Right lung (tissue), 10 donors: ENCODE measurements around the gene KRT28. TPM values are rescaled to one million over a fixed set of nuclear protein-coding genes. Genes with fewer than 3 reads are reported as not detected.
A peak's percentile ranks its signal among the peaks of the same experiment; 100 is the strongest.

Experiments
- DNase-seq, 2 donors: peaks; one replicate each; pipeline ENCODE4 v3.0.0-alpha.2; 2013
- long read RNA-seq, 8 donors: transcript quantifications; one replicate each; lab custom pipeline, GENCODE V29; 2026
- polyA plus RNA-seq, 5 donors: library from polyadenylated mRNA; unstranded; fragments of 120-200 nt; gene quantifications; one replicate each; pipeline versions ENCODE4 v1.2.1 to v1.2.3, GENCODE V29; 2013; ENCODE audit warnings: inconsistent platforms in 1 of 5, low replicate concordance in 1 of 5; ENCODE audit not compliant: insufficient read length in 5 of 5, insufficient read depth in 1 of 5

Gene KRT28
- not detected for polyA plus RNA-seq
- long read RNA-seq, donor 1: 0 reads
- long read RNA-seq, donor 2: 0 reads
- long read RNA-seq, donor 3: 0 reads
- long read RNA-seq, donor 4: 0 reads
- long read RNA-seq, donor 5: 0 reads
- long read RNA-seq, donor 6: 0 reads
- long read RNA-seq, donor 7: 0 reads
- long read RNA-seq, donor 8: 0 reads

DNA sequence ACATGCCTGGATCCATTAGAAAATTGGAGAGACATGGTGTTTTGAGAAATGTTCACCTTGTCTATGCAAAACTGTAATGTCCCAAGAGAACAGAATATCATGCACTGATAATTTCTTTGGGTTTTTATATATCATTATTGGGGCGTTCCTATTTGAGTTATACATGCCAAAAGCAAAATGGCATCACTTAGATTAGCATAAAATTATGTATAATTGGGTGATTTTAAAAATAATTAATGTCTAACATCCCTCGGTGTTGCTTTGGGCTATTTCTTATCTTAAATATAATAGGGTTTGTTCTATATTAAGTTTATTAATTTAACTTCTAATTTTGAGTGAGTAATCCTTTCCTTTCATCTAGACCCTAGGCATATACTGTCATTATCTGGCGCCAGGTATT lies at the start of gene KRT28:
TSS of gene KRT28 (minus strand) at position 101 of the 400 bp plus-strand sequence. CDS start at position 35, 66 bp downstream.
- no peak for DNase-seq

GRCh38 chr17:40848583-40849235 lies 49.0 kb upstream of the KRT28 start:
- no peak for DNase-seq

DNA sequence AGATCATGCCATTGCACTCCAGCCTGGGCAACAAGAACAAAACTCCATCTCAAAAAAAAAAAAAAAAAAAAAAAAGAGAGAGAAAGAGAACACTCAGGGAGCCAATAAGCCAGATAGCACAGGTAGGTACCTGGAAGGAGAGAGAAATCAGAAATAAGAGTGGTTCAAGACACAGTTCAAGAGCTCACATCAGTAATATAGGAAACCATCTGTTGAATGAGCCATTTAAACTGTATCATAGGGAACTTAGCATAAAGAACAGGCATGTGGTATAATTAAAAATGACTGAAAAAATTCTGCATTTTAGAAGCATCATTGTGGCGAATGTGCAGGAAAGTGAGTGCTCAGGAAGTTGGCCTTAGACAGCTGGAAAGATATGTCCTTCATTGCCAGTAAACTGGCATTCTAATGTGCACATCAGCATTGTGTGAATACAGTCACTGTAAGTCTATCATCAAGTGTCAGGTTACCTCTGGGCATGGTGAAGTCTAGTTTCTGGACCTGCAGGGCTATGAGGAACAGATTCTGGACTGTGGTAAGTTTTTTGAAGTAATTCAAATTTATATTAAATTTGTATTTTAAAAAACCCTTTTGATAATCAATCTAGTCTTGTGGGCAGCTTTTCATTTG lies 46.9 kb upstream of the KRT28 start:
- DNase-seq: no peak

DNA sequence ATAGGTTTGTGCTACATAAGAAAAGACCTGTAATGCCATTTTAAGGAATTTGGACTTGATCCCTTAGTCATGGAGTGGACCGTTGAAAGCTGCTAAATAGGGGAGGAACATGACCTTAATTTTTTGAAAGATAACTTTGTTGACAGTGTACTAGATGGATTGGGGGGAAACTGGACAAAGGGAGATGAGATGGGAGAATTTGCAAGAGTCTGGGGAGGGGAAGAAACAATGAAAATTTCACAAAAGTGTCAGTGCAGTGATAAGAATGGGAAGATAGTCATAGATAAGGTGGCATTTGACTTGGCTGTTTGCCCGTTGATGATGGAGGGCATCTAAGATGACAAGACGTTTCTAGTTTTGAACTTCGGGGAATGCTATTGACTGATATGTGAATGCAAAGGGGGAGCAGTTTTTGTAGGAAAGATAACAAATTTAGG lies 44.9 kb upstream of the KRT28 start:
- no peak for DNase-seq

- no peak for DNase-seq
Observed at GRCh38 chr17:40843242-40843641, 43.5 kb upstream of the KRT28 start.

GRCh38 chr17:40841246-40841645 lies 41.5 kb upstream of the KRT28 start:
- DNase-seq: no peak

DNA sequence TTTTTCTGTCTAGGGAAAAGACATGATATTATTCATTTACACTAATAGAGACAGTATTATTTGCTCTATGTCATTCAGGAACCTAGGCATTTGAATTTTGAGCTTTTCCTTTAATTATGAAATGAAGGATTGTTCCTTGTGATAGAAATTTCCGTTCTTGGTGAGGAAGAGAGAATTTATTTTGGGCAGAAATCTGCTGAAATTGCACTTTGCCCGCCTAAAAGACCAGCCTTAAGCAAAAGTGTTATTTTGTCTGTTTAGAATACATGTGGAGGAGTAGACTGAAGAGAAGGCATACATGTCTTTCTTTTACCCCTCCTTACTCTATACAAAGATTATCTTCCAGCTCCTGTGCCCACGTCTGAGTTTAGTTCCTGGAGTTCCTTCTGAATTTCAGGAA lies 39.4 kb upstream of the KRT28 start:
- no peak for DNase-seq

- no peak for DNase-seq
Observed at GRCh38 chr17:40836020-40836419, 36.3 kb upstream of the KRT28 start.

GRCh38 chr17:40833882-40834281 lies 34.1 kb upstream of the KRT28 start:
- no peak for DNase-seq

GRCh38 chr17:40832840-40833239 lies 33.1 kb upstream of the KRT28 start:
- DNase-seq: no peak

DNA sequence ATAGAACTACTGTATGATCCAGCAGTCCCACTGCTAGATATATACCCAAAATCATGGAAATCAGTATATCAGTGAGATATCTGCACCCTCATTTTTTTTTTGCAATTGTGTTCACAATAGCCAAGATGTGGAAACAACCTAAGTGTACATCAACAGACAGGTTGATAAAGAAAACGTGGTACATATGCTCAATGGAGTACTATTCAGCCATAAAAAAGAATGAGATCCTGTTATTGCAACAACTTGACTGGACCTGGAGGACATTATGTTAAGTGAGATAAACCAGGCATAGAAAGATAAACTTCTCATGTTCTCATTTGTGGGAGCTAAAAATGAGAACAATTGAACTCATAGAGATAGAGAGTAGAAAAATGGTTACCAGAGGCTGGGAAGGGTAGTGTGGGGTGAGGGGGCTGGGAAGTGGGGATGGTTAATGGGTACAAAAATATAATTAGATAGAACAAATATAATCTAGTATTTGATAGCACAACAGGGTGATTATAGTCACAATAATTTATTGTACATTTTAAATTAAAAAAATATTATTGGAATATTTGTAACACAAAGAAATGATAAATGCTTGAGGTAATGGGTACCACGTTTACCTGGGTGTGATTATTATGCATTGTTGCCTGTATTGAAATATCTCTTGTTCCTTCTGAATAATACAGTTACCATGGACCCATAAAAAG lies 30.5 kb upstream of the KRT28 start:
- no peak for DNase-seq

DNA sequence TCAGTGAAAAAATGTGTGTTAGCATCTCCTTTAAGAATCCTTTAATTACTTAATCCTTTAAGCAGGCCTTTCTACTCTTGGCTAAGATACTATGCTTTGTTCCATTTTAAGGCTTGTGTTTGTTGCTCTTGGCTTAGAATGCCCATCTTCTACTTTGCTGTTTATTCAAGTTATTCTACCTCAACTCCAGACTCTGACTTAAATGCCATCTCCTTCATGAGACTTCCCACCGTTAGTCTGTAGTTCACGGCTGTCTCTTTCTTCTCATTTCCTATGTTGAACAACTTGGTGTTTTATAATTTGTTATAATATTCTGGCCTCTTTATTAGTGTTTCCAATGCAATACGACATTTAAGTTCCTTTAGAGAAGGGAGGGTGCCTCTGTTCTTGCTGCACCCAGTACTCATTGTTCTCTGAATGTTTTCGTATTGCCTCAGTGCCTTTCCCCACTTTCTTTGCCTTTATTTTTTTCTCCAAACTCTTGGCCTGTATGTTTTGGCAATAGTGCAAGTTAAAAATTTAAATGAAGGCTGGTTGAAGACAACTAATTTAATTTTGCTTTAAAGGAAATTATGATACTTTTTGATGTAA lies 28.8 kb upstream of the KRT28 start:
- DNase-seq: no peak

DNA sequence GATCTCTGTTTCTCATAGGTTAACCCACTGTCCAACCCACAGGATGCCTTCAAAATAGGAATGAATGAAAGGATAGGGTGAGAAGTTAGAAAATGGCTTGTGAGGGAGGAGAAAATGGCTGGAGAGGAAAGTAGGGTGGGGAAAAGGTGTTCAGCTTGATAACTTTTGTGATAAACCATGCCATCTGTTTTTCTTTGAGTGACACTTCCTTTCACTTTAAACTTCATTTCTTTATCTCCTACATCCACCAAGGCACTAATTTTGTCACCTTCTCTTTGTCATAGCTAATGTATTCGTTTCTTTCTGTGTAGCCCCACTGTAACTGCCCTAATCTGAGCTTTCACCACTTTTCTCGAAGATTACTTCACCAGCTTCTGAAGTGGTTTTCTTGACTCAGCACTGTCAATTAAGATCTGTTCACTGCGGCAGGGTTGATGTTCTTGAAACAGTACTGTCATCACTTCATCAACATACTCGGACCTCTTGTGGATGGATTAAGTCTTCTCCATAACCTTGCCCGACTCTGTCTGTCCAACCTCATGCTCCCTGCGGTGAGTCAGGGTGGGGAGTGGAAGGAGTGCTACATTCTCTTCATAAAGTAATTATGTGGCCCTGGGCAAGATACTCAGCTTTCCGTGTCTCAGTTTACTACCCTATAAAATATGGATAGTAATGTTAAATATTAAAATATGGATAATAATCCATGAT lies 28.1 kb upstream of the KRT28 start:
- no peak for DNase-seq

DNA sequence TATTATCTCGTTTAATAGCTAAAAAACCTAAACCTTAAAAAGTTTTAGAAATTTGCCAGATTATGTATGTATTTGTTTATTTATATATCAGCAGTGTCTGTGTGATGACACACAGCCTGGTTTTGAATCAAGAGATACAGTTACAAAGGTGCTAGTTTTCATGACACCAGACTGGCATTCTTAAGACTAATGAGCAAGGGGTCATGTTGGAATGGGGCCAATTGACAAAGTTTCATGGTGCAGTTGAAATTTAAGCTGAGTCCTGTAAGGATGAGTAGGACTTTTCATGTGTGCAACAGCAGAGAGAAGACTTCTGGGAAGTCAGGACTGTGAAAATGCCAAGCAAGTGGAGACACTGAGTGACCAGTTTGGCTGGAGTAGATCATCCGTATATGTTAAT lies 25.8 kb upstream of the KRT28 start:
- no peak for DNase-seq

- DNase-seq: no peak
Observed at GRCh38 chr17:40824015-40824832, 24.5 kb upstream of the KRT28 start.

DNA sequence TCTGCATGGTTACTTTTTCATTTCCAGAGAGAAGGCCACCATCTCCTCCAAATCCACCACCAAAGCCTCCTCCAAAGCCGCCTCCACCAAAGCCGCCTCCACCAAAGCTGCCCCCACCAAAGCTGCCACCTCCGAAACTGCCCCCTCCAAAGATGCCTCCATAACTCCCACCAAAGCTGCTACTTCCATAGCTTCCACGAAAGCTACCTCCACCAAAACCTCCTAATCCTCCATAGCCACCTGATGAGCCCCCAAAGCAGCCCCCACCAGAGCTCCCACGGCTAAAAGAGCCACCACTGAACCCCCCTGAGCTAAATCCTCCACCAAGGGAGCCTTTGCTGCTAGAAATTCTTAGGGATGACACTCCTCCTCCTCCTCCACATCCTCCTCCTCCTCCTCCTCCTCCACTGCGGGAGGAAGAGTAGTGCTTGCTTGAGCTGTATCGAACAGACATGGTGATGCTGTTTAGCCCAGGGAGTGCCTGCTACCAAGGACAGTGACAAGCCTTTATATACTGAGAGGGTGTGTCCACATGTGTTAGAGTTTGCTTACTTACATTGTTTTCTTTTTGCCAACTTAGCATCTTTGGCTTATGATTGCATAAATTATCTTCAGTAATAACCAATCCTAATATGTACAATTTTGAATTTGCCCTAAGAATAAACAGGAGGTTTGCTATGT lies 22.5 kb upstream of the KRT28 start, which contains the start of gene KRT10:
TSS of gene KRT10 (minus strand) at position 483 of the 681 bp plus-strand sequence. CDS start at position 454, 29 bp downstream.
- no peak for DNase-seq

GRCh38 chr17:40821536-40821935 lies 21.8 kb upstream of the KRT28 start:
- DNase-seq: no peak

DNA sequence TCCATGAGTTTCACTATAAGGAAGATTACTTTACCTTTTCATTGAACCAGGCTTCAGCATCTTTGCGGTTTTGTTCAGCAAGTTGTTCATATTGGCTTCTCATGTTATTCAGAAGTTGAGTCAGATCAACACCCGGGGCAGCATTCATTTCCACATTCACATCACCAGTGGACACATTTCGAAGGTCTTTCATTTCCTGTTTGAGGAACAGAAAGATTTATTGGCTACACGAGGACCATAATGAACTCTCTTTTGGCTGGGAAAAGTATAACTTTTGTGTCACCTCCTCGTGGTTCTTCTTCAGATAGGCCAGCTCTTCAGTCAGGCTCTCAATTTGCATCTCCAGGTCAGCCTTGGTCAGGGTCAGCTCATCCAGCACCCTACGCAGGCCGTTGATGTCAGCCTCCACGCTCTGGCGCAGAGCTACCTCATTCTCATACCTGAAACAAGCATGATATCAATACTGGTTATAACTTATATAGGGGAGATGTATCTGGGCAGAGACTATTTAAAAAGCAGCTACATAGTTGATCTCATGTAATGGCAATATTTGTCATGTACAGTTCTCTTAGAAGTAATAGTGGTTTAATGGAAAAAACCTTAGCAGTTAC lies 20.6 kb upstream of the KRT28 start:
- DNase-seq: no peak

- peak; percentile 8 to 10 for DNase-seq
Observed at GRCh38 chr17:40819528-40820125, 19.9 kb upstream of the KRT28 start.
